SK-N-SH (cell line): ENCODE results near the gene COP1. TPM values are rescaled to one million over a fixed set of nuclear protein-coding genes. Genes with fewer than 3 reads are reported as not detected.

Experiments
- CTCF ChIA-PET: fragments of 300-600, 350-600 bp; formaldehyde crosslinking; extraction: SDS; loops from one replicate; lab custom pipeline; 2021; lab: Yijun Ruan, JAX
- POLR2A ChIA-PET: fragments of 350-600 bp; sonication (Branson Sonifier 250); formaldehyde crosslinking; extraction: SDS; loops from one replicate; lab custom pipeline; 2020; ENCODE audit warnings: antibody characterized with exemption, inconsistent platforms; lab: Yijun Ruan, JAX
- DNase-seq: peaks from one replicate; pipeline ENCODE4 v3.0.0; 2012
- H2AFZ ChIP-seq: fragments of 200-600 bp; sonication (generic); 2 replicates; pipeline ENCODE4 v1.8.1; 2016; ENCODE audit warnings: antibody characterized with exemption, mild to moderate bottlenecking, low read depth
- H3F3A ChIP-seq: fragments of 200-600 bp; sonication (generic); replicated peaks from 2 replicates; pipeline ENCODE3; 2016; ENCODE audit warnings: antibody characterized with exemption, mild to moderate bottlenecking; ENCODE audit not compliant: insufficient read depth
- H3K27ac ChIP-seq, 2 experiments: fragments of 200-500 bp in 1 of 2; fragments of 200-600 bp in 1 of 2; sonication (Bioruptor generic) in 1 of 2; sonication (generic), shearing (Covaris generic) in 1 of 2; 2 replicates each; pipeline versions ENCODE4 v1.5.1 to v1.6.1; 2014 to 2016; ENCODE audit warnings: low read depth in 2 of 2, inconsistent platforms in 1 of 2, low read length in 1 of 2, mild to moderate bottlenecking in 1 of 2, mixed read lengths in 1 of 2
- H3K27me3 ChIP-seq: fragments of 200-600 bp; sonication (generic), shearing (Covaris generic); 2 replicates; pipeline ENCODE4 v1.6.1; 2016; ENCODE audit warnings: mixed run types; ENCODE audit not compliant: insufficient read depth
- H3K36me3 ChIP-seq, 2 experiments: fragments of 200-500 bp in 1 of 2; fragments of 200-600 bp in 1 of 2; sonication (Bioruptor generic) in 1 of 2; sonication (generic) in 1 of 2; replicated peaks in 1 of 2; 2 replicates each; pipeline versions ENCODE3 to v1.5.1; 2014 to 2016; ENCODE audit warnings: low read length in 1 of 2, mild to moderate bottlenecking in 1 of 2; ENCODE audit not compliant: insufficient read depth in 2 of 2, control insufficient read depth in 1 of 2
- H3K4me1 ChIP-seq, 2 experiments: fragments of 200-500 bp in 1 of 2; fragments of 200-600 bp in 1 of 2; sonication (Bioruptor generic) in 1 of 2; sonication (generic), shearing (Covaris generic) in 1 of 2; 2 replicates each; pipeline versions ENCODE4 v1.5.1 to v1.6.1; 2014 to 2016; ENCODE audit warnings: low read depth in 1 of 2, low read length in 1 of 2, mixed run types in 1 of 2; ENCODE audit not compliant: insufficient read depth in 2 of 2, control insufficient read depth in 1 of 2
- H3K4me2 ChIP-seq: fragments of 200-600 bp; sonication (generic), shearing (Covaris generic); 2 replicates; pipeline ENCODE4 v1.6.1; 2017; ENCODE audit warnings: mixed run types
- H3K4me3 ChIP-seq, 2 experiments: fragments of 200-500 bp in 1 of 2; fragments of 200-600 bp in 1 of 2; sonication (Bioruptor generic) in 1 of 2; sonication (generic), shearing (Covaris generic) in 1 of 2; 2 replicates each; pipeline versions ENCODE4 v1.5.1 to v1.8.1; 2014 to 2016; ENCODE audit warnings: low read depth in 2 of 2, inconsistent platforms in 1 of 2, low read length in 1 of 2, mild to moderate bottlenecking in 1 of 2, mixed read lengths in 1 of 2, moderate library complexity in 1 of 2
- H3K79me2 ChIP-seq: fragments of 200-600 bp; sonication (generic); 2 replicates; pipeline ENCODE4 v1.8.1; 2017; ENCODE audit warnings: mild to moderate bottlenecking; ENCODE audit not compliant: insufficient read depth
- H3K9ac ChIP-seq: fragments of 200-600 bp; sonication (generic); 2 replicates; pipeline ENCODE4 v1.6.1; 2017; ENCODE audit warnings: mixed run types
- H3K9me2 ChIP-seq: fragments of 200-600 bp; sonication (generic); 2 replicates; pipeline ENCODE4 v1.6.1; 2017; ENCODE audit warnings: mixed run types
- H3K9me3 ChIP-seq: fragments of 200-600 bp; sonication (generic); 2 replicates; pipeline ENCODE4 v1.6.1; 2017; ENCODE audit warnings: mixed run types, mild to moderate bottlenecking, moderate library complexity
- H4K20me1 ChIP-seq: fragments of 200-600 bp; sonication (generic); 2 replicates; pipeline ENCODE4 v1.6.1; 2017; ENCODE audit warnings: mild to moderate bottlenecking, mixed run types; ENCODE audit not compliant: insufficient read depth
- CHD2 ChIP-seq: fragments of 150-350 bp; IDR thresholded peaks from 2 replicates; pipeline ENCODE4 v1.6.1; 2018; ENCODE audit warnings: low read length; ENCODE audit not compliant: partially characterized antibody
- FOSL2 ChIP-seq: IDR thresholded peaks from 2 replicates; pipeline ENCODE4 v1.4.0; 2012; ENCODE audit warnings: low read depth, mild to moderate bottlenecking, moderate library complexity, borderline replicate concordance
- FOXM1 ChIP-seq: IDR thresholded peaks from 2 replicates; pipeline ENCODE4 v1.4.0; 2012; ENCODE audit warnings: low read depth, mild to moderate bottlenecking
- GABPA ChIP-seq: IDR thresholded peaks from 2 replicates; pipeline ENCODE4 v1.4.0; 2012; ENCODE audit warnings: low read depth, mild to moderate bottlenecking
- GATA2 ChIP-seq: sonication (generic); formaldehyde crosslinking; IDR thresholded peaks from 2 replicates; pipeline ENCODE4 v1.5.0; 2020; ENCODE audit warnings: mild to moderate bottlenecking, missing genetic modification reagents
- MXI1 ChIP-seq: IDR thresholded peaks from 2 replicates; pipeline ENCODE4 v1.6.1; 2012; ENCODE audit warnings: mild to moderate bottlenecking, low read depth, low read length, improper control_type of control experiment
- NFIC ChIP-seq: IDR thresholded peaks from 2 replicates; pipeline ENCODE4 v1.4.0; 2012; ENCODE audit warnings: borderline replicate concordance
- NRF1 ChIP-seq: IDR thresholded peaks from 2 replicates; pipeline ENCODE4 v1.6.1; 2012; ENCODE audit warnings: low read depth, mild to moderate bottlenecking, low read length
- PBX3 ChIP-seq: IDR thresholded peaks from 2 replicates; pipeline ENCODE4; 2012
- POLR2AphosphoS5 ChIP-seq: IDR thresholded peaks from 2 replicates; pipeline ENCODE4 v1.6.1; 2012; ENCODE audit warnings: low read depth, low read length
- RCOR1 ChIP-seq: fragments of 150-350 bp; IDR thresholded peaks from 2 replicates; pipeline ENCODE4 v1.6.1; 2017; ENCODE audit warnings: antibody characterized with exemption, low read length
- SIN3A ChIP-seq: IDR thresholded peaks from 2 replicates; pipeline ENCODE4 v1.6.1; 2012; ENCODE audit warnings: low read depth, mild to moderate bottlenecking, low read length, moderate library complexity, borderline replicate concordance
- SMC3 ChIP-seq: IDR thresholded peaks from 2 replicates; pipeline ENCODE4 v1.6.1; 2012; ENCODE audit warnings: low read depth, low read length, improper control_type of control experiment
- TAF1 ChIP-seq: IDR thresholded peaks from 2 replicates; pipeline ENCODE4 v1.6.1; 2012; ENCODE audit warnings: low read depth, mild to moderate bottlenecking, low read length, moderate library complexity, borderline replicate concordance
- TEAD4 ChIP-seq: IDR thresholded peaks from 2 replicates; pipeline ENCODE4 v1.4.0; 2012; ENCODE audit warnings: mild to moderate bottlenecking, borderline replicate concordance; ENCODE audit not compliant: insufficient read depth
- YY1 ChIP-seq: IDR thresholded peaks from 2 replicates; pipeline ENCODE4 v1.4.0; 2012; ENCODE audit warnings: low read depth, mild to moderate bottlenecking
- WGBS: methylation state at CpG from one replicate; pipeline ENCODE4 v1.1.6; 2017; ENCODE audit warnings: low lambda C conversion rate; 5-methylcytosine and 5-hydroxymethylcytosine counted together
- polyA plus RNA-seq, 3 experiments: library from polyadenylated mRNA; depleted of rRNA; stranded (reverse); fragments of >200 nt; gene quantifications; 2 replicates each; pipeline ENCODE4 v1.2.3, GENCODE V29; 2012
- TF ChIP-seq, protein P1 (sequence below): fragments of 150-350 bp; IDR thresholded peaks from 2 replicates; pipeline ENCODE4 v1.6.1; 2016; ENCODE audit warnings: mild to moderate bottlenecking, low read depth, low read length
- TF ChIP-seq, protein P2 (sequence below): fragments of 150-350 bp; IDR thresholded peaks from 2 replicates; pipeline ENCODE4 v1.6.1; 2017; ENCODE audit warnings: antibody characterized with exemption, low read length, low read depth, borderline replicate concordance
- TF ChIP-seq, protein P3 (sequence below): IDR thresholded peaks from 2 replicates; pipeline ENCODE4 v1.6.1; 2012; ENCODE audit warnings: mild to moderate bottlenecking, low read depth, low read length, moderate library complexity

Gene COP1
- polyA plus RNA-seq, 1 of the 3 experiments (the other 2 are of a cell fraction), result 10.3 TPM

DNA sequence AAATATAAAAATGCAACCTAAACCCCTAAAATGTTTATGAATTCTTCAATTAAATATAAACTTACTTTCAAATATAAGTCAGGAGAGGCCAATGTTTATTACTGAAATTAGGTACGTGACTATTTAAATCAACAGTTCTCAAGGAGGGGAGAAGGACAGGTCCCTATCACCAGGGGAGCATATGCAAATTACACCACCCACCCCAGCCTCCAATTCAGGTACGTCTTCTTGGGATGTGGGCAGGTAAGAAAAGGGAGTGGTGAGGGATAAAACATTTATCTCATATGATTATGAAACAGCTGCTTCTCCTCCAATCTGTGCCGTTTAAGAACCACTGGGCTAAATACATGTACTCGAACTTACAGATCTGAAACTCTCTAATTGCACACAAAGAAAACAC is 3.4 kb downstream of the COP1 start:
- no peaks in the 10 kb centered on the region for H3K36me3 ChIP-seq
- H3K27me3 ChIP-seq, result no peaks in the 10 kb centered on the region
- H3K79me2 ChIP-seq, result peaks cover 90% of the 10 kb centered on the region
- no peak for DNase-seq
- no peak overlapping the region for H3K4me2 ChIP-seq
- H3F3A ChIP-seq, result no peaks in the 10 kb centered on the region
- ChIA-PET CTCF (no interaction called here), POLR2A (no interaction called here)
- no peak overlapping the region for H3K27ac ChIP-seq
- 91% methylated on average over 4 of the region's 4 CpGs for WGBS
- peaks cover 0 to 15% of the 10 kb centered on the region in 2 experiments; a peak in 3 of 4 replicates for H3K4me1 ChIP-seq
- H3K9me2 ChIP-seq, result no peaks in the 10 kb centered on the region
- H2AFZ ChIP-seq, result no peak overlapping the region
- no peak overlapping the region for H3K9ac ChIP-seq
- peaks cover 63% of the 10 kb centered on the region for H4K20me1 ChIP-seq
- H3K9me3 ChIP-seq, result no peaks in the 10 kb centered on the region
- no peak for TF ChIP-seq MXI1
- no peak for TF ChIP-seq CHD2
- no peak for TF ChIP-seq TEAD4
- TF ChIP-seq SIN3A, result no peak
- no peak for TF ChIP-seq FOXM1
- no peak for TF ChIP-seq GABPA
- no peak for TF ChIP-seq NFIC
- TF ChIP-seq, protein P1, sequence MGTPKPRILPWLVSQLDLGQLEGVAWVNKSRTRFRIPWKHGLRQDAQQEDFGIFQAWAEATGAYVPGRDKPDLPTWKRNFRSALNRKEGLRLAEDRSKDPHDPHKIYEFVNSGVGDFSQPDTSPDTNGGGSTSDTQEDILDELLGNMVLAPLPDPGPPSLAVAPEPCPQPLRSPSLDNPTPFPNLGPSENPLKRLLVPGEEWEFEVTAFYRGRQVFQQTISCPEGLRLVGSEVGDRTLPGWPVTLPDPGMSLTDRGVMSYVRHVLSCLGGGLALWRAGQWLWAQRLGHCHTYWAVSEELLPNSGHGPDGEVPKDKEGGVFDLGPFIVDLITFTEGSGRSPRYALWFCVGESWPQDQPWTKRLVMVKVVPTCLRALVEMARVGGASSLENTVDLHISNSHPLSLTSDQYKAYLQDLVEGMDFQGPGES, result no peak
- TF ChIP-seq TAF1, result no peak
- no peak for TF ChIP-seq POLR2AphosphoS5
- TF ChIP-seq YY1, result no peak
- no peak for TF ChIP-seq SMC3
- TF ChIP-seq, protein P2, sequence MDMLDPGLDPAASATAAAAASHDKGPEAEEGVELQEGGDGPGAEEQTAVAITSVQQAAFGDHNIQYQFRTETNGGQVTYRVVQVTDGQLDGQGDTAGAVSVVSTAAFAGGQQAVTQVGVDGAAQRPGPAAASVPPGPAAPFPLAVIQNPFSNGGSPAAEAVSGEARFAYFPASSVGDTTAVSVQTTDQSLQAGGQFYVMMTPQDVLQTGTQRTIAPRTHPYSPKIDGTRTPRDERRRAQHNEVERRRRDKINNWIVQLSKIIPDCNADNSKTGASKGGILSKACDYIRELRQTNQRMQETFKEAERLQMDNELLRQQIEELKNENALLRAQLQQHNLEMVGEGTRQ, result no peak
- TF ChIP-seq, protein P3, sequence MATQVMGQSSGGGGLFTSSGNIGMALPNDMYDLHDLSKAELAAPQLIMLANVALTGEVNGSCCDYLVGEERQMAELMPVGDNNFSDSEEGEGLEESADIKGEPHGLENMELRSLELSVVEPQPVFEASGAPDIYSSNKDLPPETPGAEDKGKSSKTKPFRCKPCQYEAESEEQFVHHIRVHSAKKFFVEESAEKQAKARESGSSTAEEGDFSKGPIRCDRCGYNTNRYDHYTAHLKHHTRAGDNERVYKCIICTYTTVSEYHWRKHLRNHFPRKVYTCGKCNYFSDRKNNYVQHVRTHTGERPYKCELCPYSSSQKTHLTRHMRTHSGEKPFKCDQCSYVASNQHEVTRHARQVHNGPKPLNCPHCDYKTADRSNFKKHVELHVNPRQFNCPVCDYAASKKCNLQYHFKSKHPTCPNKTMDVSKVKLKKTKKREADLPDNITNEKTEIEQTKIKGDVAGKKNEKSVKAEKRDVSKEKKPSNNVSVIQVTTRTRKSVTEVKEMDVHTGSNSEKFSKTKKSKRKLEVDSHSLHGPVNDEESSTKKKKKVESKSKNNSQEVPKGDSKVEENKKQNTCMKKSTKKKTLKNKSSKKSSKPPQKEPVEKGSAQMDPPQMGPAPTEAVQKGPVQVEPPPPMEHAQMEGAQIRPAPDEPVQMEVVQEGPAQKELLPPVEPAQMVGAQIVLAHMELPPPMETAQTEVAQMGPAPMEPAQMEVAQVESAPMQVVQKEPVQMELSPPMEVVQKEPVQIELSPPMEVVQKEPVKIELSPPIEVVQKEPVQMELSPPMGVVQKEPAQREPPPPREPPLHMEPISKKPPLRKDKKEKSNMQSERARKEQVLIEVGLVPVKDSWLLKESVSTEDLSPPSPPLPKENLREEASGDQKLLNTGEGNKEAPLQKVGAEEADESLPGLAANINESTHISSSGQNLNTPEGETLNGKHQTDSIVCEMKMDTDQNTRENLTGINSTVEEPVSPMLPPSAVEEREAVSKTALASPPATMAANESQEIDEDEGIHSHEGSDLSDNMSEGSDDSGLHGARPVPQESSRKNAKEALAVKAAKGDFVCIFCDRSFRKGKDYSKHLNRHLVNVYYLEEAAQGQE, result no peak
- TF ChIP-seq FOSL2, result no peak
- no peak for TF ChIP-seq PBX3
- TF ChIP-seq GATA2 (CRISPR knock-in tag), result no peak
- TF ChIP-seq RCOR1, result no peak
- no peak for TF ChIP-seq NRF1
- no peak overlapping the region for H3K4me3 ChIP-seq
